ENCODE results near the gene PGBD5.

PGBD5 gene

GRCh38 chr1:230323686-230324085, 102.4 kb downstream of the PGBD5 start:
- no peak overlapping the region for H3K4me2 ChIP-seq (ENCODE audit: low read length)
- TF ChIP-seq EZH2phosphoT487 (IDR thresholded peaks at IDR 0.05; ENCODE audit: low read depth) (no peak), CTCF (IDR thresholded peaks at IDR 0.05; ENCODE audit: low read depth, low read length) (no peak)
- H3K27ac ChIP-seq (ENCODE audit: low read length): no peak overlapping the region
- no peak overlapping the region for H3K4me3 ChIP-seq (ENCODE audit: low read length)
- H3K4me1 ChIP-seq (ENCODE audit: low read length): peaks cover 17% of the 10 kb centered on the region
- H2AFZ ChIP-seq (ENCODE audit: low read depth, low read length): no peak overlapping the region
- no peaks in the 10 kb centered on the region for H3K79me2 ChIP-seq (ENCODE audit: low read length)
- H4K20me1 ChIP-seq (ENCODE audit: insufficient read depth, low read length): no peaks in the 10 kb centered on the region
- H3K9ac ChIP-seq (ENCODE audit: low read length): no peak overlapping the region
- H3K36me3 ChIP-seq (replicated peaks; ENCODE audit: low read depth, low read length): no peaks in the 10 kb centered on the region
- H3K9me3 ChIP-seq (ENCODE audit: insufficient read depth, low read length): no peaks in the 10 kb centered on the region
- H3K27me3 ChIP-seq (ENCODE audit: low read depth, low read length): no peaks in the 10 kb centered on the region

GRCh38 chr1:230322967-230323547, 103.1 kb downstream of the PGBD5 start:
- H3K4me3 ChIP-seq (ENCODE audit: low read length): no peak overlapping the region
- no peaks in the 10 kb centered on the region for H3K9me3 ChIP-seq (ENCODE audit: insufficient read depth, low read length)
- no peak overlapping the region for H2AFZ ChIP-seq (ENCODE audit: low read depth, low read length)
- peaks cover 11% of the 10 kb centered on the region for H3K4me1 ChIP-seq (ENCODE audit: low read length)
- no peak overlapping the region for H3K27ac ChIP-seq (ENCODE audit: low read length)
- no peaks in the 10 kb centered on the region for H4K20me1 ChIP-seq (ENCODE audit: insufficient read depth, low read length)
- no peak overlapping the region for H3K4me2 ChIP-seq (ENCODE audit: low read length)
- H3K36me3 ChIP-seq (replicated peaks; ENCODE audit: low read depth, low read length): no peaks in the 10 kb centered on the region
- TF ChIP-seq CTCF (IDR thresholded peaks at IDR 0.05; ENCODE audit: low read depth, low read length) (no peak), EZH2phosphoT487 (IDR thresholded peaks at IDR 0.05; ENCODE audit: low read depth) (no peak)
- no peaks in the 10 kb centered on the region for H3K79me2 ChIP-seq (ENCODE audit: low read length)
- H3K9ac ChIP-seq (ENCODE audit: low read length): no peak overlapping the region
- no peaks in the 10 kb centered on the region for H3K27me3 ChIP-seq (ENCODE audit: low read depth, low read length)

GRCh38 chr1:230322421-230322756, 103.7 kb downstream of the PGBD5 start:
- no peak overlapping the region for H3K27ac ChIP-seq (ENCODE audit: low read length)
- no peaks in the 10 kb centered on the region for H3K27me3 ChIP-seq (ENCODE audit: low read depth, low read length)
- no peak for TF ChIP-seq CTCF (IDR thresholded peaks at IDR 0.05; ENCODE audit: low read depth, low read length)
- no peak for TF ChIP-seq EZH2phosphoT487 (IDR thresholded peaks at IDR 0.05; ENCODE audit: low read depth)

GRCh38 chr1:230321741-230322420, 104.3 kb downstream of the PGBD5 start:
- H3K9ac ChIP-seq (ENCODE audit: low read length): no peak overlapping the region
- H4K20me1 ChIP-seq (ENCODE audit: insufficient read depth, low read length): no peaks in the 10 kb centered on the region
- H3K27ac ChIP-seq (ENCODE audit: low read length): no peak overlapping the region
- no peaks in the 10 kb centered on the region for H3K4me1 ChIP-seq (ENCODE audit: low read length)
- TF ChIP-seq EZH2phosphoT487 (IDR thresholded peaks at IDR 0.05; ENCODE audit: low read depth) (no peak), CTCF (IDR thresholded peaks at IDR 0.05; ENCODE audit: low read depth, low read length) (no peak)
- H3K4me2 ChIP-seq (ENCODE audit: low read length): no peak overlapping the region
- no peaks in the 10 kb centered on the region for H3K36me3 ChIP-seq (replicated peaks; ENCODE audit: low read depth, low read length)
- no peaks in the 10 kb centered on the region for H3K9me3 ChIP-seq (ENCODE audit: insufficient read depth, low read length)
- H3K79me2 ChIP-seq (ENCODE audit: low read length): no peaks in the 10 kb centered on the region
- no peak overlapping the region for H3K4me3 ChIP-seq (ENCODE audit: low read length)
- H2AFZ ChIP-seq (ENCODE audit: low read depth, low read length): no peak overlapping the region
- no peaks in the 10 kb centered on the region for H3K27me3 ChIP-seq (ENCODE audit: low read depth, low read length)

More at GRCh38 chr1:230322421-230322756, 103.7 kb downstream of the PGBD5 start:
- no peaks in the 10 kb centered on the region for H3K9me3 ChIP-seq (ENCODE audit: insufficient read depth, low read length)
- H4K20me1 ChIP-seq (ENCODE audit: insufficient read depth, low read length): no peaks in the 10 kb centered on the region
- no peak overlapping the region for H2AFZ ChIP-seq (ENCODE audit: low read depth, low read length)
- H3K36me3 ChIP-seq (replicated peaks; ENCODE audit: low read depth, low read length): no peaks in the 10 kb centered on the region
- H3K4me2 ChIP-seq (ENCODE audit: low read length): no peak overlapping the region
- peaks cover 4% of the 10 kb centered on the region for H3K4me1 ChIP-seq (ENCODE audit: low read length)
- H3K9ac ChIP-seq (ENCODE audit: low read length): no peak overlapping the region
- H3K79me2 ChIP-seq (ENCODE audit: low read length): no peaks in the 10 kb centered on the region
- H3K4me3 ChIP-seq (ENCODE audit: low read length): no peak overlapping the region
